Stimulated activated CD4-positive, alpha-beta T cell treated with anti-CD3 and anti-CD28 coated beads, Interleukin-15, amount 100 ng/mL, for 1 hour (primary cell): ENCODE data around the gene CHD6.

Experiments used
- DNase-seq, 2 donors: peaks; one replicate each; pipeline ENCODE4 v3.0.0-alpha.2; 2020; ENCODE audit warnings: low read depth in 1 of 2, low spot score in 1 of 2

Gene CHD6

GRCh38 chr20:41468994-41469600 lies 149.1 kb downstream of the CHD6 start:
- DNase-seq, result no peak

DNA sequence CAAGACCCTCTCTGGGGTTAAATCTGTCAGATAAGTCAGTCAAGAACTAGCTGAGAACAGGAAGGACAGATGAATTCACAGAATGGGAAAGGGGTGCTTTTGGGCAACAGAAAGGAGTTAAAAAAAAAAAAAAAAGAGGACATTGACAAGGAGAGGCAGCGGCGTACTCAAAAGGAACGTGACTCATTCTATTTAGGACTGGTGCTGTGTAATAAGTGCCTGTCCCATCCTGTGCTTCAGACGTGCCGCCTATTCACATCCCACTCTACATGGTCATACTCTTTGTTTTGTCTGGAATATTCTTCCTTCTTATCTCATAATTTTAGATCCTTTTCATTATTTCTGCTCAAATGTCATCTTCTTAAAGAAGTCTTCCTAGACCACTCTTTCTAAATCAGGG lies 150.5 kb downstream of the CHD6 start:
- DNase-seq, result no peak

- no peak for DNase-seq
These were observed 151.0 kb downstream of the CHD6 start for GRCh38 chr20:41467220-41467619.

GRCh38 chr20:41463567-41463966 lies 154.6 kb downstream of the CHD6 start:
- DNase-seq, result no peak

DNA sequence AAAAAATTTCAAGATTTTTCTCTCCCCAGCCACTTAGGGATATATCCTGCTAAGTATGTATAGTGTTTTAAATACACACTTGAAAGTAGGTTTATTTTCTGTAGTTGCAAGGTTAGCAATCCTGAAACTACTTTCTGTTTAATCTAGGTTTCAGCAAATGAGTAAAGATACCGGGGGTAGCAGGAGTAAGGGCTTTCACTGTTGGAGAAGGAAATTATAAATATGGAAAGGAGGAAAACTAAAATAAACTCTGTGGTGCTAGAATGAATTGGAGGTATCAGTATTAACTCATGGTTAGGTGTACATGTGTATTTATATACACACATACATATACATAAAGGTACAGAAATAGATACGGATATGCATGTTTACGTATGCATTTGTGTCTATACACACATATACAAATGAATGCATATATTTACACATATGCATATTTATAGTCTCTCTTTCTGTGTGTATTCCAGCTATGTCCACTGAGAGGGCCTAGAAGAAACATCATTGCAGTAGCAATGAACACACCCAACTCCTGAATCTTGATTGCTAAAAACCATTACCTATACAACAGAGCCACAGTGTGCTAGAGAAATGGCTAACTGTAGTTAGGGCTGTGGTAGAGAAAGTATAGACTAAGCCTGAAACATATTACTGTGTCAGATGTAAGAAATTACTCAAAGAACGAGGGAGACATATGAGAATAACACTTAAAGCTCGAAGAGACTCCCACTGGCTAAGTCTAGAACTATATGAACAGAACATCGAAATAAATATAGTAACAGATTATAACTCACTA lies 155.6 kb downstream of the CHD6 start:
- no peak for DNase-seq

- DNase-seq, result no peak
These were observed 159.4 kb downstream of the CHD6 start for GRCh38 chr20:41458761-41459160.

- no peak for DNase-seq
These were observed 160.9 kb downstream of the CHD6 start for GRCh38 chr20:41457173-41457857.

DNA sequence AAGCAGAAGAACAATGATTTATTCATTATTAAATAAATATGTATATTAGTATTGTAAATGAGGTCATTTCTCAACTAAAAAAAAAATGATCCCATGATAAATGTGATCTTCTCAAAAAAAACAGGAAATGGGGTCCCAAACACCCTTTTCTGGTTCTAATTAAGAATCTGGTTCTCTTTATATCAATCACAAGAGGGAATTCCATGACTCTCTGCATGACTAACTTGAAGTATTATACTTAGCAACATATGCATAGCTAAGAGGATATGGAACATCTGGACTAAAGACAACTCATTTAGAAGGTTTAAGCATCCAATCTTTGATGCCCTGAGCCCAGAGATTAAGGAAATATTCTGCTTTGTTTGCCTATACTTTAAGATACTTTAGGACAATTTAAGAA lies 161.8 kb downstream of the CHD6 start:
- no peak for DNase-seq

GRCh38 chr20:41454250-41454649 lies 163.9 kb downstream of the CHD6 start:
- DNase-seq, result no peak

DNA sequence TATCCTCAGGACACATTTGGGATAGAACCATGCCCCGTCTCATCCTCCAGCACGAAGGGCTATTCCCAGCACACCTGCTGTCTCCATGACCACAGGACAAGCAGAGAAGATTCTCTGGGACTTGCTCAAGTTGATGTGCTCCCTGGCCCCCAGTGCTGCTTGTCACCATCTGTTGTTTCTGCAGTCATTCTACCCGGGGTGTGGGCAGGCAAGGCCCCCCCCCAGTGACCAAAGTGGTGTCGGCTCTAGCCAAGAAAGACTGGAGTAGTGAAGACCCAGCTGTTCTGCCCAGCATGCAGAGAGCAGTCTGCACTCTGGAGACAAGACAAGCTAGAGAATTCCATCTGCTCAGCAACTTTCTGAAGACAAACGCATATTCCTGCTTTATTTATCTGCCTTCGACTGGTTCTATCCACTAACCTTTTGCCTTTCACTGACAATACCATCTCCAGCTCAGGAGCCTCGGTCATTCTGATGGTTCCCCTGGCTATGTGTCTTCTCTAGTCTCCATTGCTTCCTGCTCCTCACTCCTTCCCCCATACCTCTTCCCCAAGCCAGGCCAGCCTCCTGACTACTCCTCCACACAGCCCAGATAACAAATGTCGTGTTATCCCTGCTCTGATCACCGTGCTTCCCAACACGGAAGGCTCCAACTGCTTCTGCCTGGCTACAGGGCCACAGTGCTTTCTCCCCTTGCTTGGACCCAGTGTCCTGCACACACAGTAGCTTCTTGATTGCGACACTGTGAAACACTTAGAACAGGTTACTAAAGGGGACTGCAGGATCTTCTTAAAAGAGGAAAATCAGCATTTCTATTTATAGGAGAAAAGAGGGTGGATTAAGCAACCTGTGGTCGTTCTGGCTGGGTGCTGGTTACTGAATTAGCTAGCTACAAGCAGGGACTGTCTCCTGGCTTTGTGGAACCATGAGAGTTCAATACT lies 164.9 kb downstream of the CHD6 start:
- no peak for DNase-seq

- DNase-seq, result no peak
These were observed 166.0 kb downstream of the CHD6 start for GRCh38 chr20:41452226-41452625.

- DNase-seq, result no peak
These were observed 171.2 kb downstream of the CHD6 start for GRCh38 chr20:41447006-41447405.

DNA sequence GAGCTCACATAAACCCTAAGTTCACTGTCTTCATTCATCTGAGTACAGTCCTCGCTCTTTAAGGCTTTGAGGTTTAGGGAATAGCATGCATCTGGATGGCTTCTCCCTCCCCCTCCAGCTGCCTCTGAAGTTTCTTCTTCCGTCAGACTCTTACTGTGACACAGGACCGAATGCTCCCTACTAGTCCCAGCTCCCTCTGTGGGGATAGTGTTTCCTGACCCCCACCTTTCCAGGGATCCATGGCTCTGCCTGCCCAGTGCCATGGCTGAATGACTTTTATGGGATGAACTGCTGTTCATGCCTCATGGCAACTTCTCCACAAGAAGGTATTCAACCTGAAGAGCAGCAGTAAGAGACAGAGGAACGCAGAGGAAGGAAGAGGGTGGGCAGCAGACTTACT lies 171.7 kb downstream of the CHD6 start:
- no peak for DNase-seq

DNA sequence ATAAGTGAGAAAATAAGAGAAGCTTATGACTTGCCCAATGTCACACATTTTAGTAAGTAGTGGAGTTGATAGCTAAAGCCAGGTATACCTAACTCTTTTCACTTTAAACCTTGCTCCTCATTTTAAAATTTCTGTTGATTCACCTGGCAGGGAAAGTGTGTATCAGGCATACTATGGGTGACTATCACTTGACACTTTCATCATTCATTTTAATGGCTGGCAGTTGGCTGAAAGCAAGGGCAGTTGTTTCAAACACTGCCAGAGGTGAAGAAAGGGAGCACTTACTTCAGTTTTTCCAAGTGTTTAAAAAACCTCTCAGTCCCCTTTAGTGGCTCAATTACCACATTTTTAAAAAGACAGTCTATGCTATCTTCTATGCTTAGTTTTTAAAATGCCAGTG lies 173.4 kb downstream of the CHD6 start:
- no peak for DNase-seq

DNA sequence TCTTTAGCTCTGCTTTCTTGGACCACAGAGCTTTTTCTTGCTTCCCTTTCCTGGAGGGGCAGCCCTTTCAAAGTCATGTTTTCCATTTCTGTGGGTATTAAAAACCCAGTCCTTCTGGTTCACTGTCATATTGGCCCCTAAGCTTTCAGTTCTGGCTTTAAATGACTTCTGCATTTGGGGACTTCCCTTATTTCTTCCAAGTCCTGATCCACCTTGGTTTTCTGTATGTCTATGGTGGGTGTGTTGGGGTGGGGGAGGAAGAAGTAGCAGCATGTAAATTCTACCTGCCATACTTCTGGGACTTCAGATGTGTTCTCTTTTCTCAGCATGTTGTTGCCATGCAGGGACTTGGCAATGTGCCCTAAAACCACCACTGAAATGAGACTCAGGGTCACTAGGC lies 174.5 kb downstream of the CHD6 start:
- DNase-seq, result no peak

DNA sequence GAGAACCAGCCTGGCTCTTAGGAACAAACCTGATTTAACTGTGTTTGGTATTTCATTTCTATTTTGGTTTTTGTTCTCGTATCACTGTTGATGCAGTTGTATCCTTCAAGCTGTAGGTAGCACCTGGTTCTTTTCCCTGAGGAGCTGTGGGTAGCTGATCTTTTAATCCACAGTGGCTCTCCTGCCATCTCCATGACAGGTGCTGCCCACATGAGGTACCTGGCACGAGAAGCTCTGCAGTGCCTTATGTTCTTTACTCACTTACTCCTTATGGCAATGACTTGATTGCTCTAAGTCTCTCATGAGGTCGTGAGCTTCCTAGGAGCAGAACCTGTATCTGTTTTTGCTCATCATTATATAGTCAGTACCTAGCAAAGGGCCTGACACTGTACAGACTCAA lies 177.3 kb downstream of the CHD6 start:
- DNase-seq, result no peak

DNA sequence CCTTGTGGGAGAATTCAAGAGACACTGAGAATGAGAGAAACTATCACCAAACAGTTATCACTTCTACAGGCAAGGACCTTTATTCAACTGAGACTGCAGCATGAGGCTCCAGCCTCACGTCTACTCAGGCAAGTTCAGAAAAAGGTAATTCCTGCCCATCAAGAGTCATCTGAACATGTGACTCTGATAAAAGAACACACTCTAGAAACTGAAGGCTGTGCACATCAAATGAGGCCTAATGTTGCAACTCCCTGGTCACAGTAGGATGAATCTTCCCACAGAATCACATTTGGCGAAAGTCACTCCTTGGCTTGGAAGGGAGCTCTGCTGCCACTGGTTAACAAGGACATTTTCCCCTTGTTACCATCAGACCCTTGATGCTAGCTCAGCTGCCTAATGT lies 180.3 kb downstream of the CHD6 start:
- DNase-seq, result no peak

GRCh38 chr20:41436679-41437078 lies 181.5 kb downstream of the CHD6 start:
- DNase-seq, result no peak

- DNase-seq, result no peak
These were observed 185.0 kb downstream of the CHD6 start for GRCh38 chr20:41433203-41433602.

GRCh38 chr20:41432746-41433145 lies 185.4 kb downstream of the CHD6 start:
- no peak for DNase-seq

DNA sequence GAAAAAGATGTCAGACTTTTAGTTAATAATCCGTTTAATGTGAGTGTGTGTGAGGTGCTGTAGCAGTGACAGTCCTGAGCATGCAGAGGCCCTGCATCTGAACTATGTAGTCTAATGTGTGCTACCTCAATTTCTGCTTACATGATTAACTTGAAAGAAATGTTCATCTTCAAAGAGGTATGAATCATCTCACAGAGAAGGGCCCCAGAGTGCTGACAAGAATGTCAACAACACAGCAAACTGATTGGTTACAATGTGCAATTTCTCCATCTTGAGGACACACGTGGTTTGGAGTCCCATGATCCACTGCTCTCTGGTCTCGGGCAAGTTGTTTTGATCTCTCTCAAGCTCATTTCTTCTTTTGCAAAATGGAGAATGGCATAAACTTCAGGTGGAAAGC lies 189.9 kb downstream of the CHD6 start:
- no peak for DNase-seq
